ENCODE measurements around the gene NT5C2.

NT5C2 gene

DNA sequence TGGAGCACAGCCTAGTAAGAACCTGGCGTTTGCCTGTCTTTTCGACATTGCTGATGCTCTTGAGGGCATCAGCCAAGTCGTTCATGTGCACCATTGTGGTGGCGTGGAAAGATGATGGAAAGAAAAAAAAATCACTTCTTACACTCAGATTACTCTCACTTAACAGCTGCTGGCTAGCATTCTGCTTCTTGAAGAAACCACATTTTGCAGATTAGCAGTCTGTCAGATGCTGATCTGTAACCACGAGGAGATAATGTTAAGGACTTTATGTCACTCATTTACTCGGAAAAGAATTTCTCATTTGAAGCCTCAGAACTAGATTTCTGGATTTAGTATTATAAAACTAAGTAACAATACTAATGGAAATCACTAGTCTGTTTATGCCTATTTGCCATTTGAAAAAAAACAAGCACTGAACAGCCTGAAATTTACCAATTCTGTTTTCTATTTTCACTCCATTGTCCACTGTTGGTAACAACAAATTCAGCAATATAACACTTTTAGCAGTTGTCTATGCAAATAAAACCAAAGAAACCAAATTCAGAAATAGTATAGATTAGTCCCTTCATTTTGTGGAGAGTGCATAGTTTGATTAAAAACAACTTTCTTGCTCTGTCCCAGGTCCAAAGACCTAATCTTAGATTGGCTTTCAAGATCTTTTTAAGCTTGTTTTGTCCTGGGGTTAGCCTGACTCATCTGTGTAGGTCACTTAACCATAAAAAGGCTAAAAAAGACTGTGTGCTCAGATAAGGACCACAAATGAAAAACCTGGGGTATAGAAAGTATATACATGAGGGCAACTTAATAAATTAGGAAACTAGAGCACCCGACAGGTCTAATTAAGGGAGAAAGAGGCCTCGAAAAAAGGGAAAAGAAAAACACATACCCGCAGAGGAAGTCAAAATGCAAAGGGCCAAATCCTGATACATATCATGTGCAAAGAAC is 67.5 kb downstream of the NT5C2 start:
- TF ChIP-seq CREB5 (CRISPR knock-in tag; IDR thresholded peaks at IDR 0.05; ENCODE audit: low read depth) (no peak), SNAI2 (CRISPR knock-in tag; IDR thresholded peaks at IDR 0.05) (no peak), ZC3H10 (CRISPR knock-in tag; IDR thresholded peaks at IDR 0.05) (no peak), ZFP3 (CRISPR knock-in tag; IDR thresholded peaks at IDR 0.05) (no peak), ZNF8 (CRISPR knock-in tag; IDR thresholded peaks at IDR 0.05) (no peak), TSHZ2 (CRISPR knock-in tag; IDR thresholded peaks at IDR 0.05) (no peak), ESRRG (CRISPR knock-in tag; IDR thresholded peaks at IDR 0.05) (no peak), ZNF70 (CRISPR knock-in tag; IDR thresholded peaks at IDR 0.05) (no peak), ARNTL (CRISPR knock-in tag; IDR thresholded peaks at IDR 0.05; ENCODE audit: borderline replicate concordance, low read depth) (no peak), PATZ1 (CRISPR knock-in tag; IDR thresholded peaks at IDR 0.05; ENCODE audit: borderline replicate concordance) (no peak), TCF4 (CRISPR knock-in tag; IDR thresholded peaks at IDR 0.05; ENCODE audit: borderline replicate concordance) (no peak), PPARA (CRISPR knock-in tag; IDR thresholded peaks at IDR 0.05; ENCODE audit: borderline replicate concordance) (no peak), BACH2 (CRISPR knock-in tag; IDR thresholded peaks at IDR 0.05; ENCODE audit: borderline replicate concordance) (no peak)
- 0 out of 3 replicates have a peak, but pooled peaks have one; percentile 23 for ATAC-seq

- no peak for ATAC-seq
- TF ChIP-seq POU6F1 (CRISPR knock-in tag; IDR thresholded peaks at IDR 0.05; ENCODE audit: borderline replicate concordance, low read depth) (no peak), ZNF565 (CRISPR knock-in tag; conservative IDR thresholded peaks at IDR 0.05; ENCODE audit: low read depth) (no peak), ARNTL (CRISPR knock-in tag; IDR thresholded peaks at IDR 0.05; ENCODE audit: borderline replicate concordance, low read depth) (no peak), TOX (CRISPR knock-in tag; IDR thresholded peaks at IDR 0.05; ENCODE audit: borderline replicate concordance) (no peak), OSR1 (CRISPR knock-in tag; IDR thresholded peaks at IDR 0.05) (no peak), CREB5 (CRISPR knock-in tag; IDR thresholded peaks at IDR 0.05; ENCODE audit: low read depth) (no peak), ZFP3 (CRISPR knock-in tag; IDR thresholded peaks at IDR 0.05) (no peak)
Measured at GRCh38 chr10:103124420-103125096, 68.5 kb downstream of the NT5C2 start.

DNA sequence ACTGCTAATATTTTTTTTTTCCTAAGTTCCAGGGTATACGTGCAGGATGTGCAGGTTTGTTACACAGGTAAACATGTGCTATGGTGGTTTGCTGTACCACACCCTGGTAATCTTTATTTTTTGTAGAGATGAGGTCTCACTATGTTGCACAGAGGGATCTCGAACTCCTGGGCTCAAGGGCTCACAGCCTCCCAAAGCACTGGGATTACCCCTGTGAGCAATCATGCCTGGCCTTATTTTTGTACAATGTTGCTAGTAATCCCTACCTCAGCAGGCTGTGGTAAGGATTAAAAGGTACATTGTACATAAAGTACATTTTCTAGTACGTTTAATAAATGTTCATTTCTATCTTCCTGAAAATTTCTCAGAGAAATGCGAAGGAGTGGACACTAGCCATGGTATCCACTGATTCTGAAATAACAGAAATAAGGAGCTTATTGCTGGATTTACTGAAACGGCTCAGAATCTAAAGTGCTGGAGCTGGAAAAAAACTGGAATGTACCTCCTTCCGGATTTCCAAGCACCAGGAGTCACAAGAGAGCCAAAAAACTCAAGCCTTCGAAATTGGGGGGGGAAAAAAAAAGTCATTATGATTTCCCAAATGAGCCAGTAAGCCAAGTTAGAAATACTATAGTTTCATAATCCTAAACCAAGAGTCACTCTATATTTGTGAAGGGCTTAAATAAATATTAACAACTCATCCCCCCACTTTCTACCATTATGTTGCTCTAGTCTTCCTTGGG is 69.6 kb downstream of the NT5C2 start:
- no peak for ATAC-seq
- TF ChIP-seq ZFP3 (CRISPR knock-in tag; IDR thresholded peaks at IDR 0.05), result no peak
- no peak for TF ChIP-seq ARNTL (CRISPR knock-in tag; IDR thresholded peaks at IDR 0.05; ENCODE audit: borderline replicate concordance, low read depth)
- no peak for TF ChIP-seq TSHZ2 (CRISPR knock-in tag; IDR thresholded peaks at IDR 0.05)
- TF ChIP-seq ZNF565 (CRISPR knock-in tag; conservative IDR thresholded peaks at IDR 0.05; ENCODE audit: low read depth), result no peak
- no peak for TF ChIP-seq PPARA (CRISPR knock-in tag; IDR thresholded peaks at IDR 0.05; ENCODE audit: borderline replicate concordance)
- TF ChIP-seq SNAI2 (CRISPR knock-in tag; IDR thresholded peaks at IDR 0.05), result no peak
